HG03460 (cell line): ENCODE results near the gene KRTAP10-4.
"Not testable (repeated sequence)": the region's sequence is repeated elsewhere in the genome, so short reads cannot be mapped to it uniquely, and the experiment has no call there.

Source experiments
- ATAC-seq: cut with Tn5 transposase; IDR thresholded peaks from one replicate; pipeline ENCODE4 v1.9.1; 2021; ENCODE audit not compliant: unreplicated experiment

The KRTAP10-4 gene

DNA sequence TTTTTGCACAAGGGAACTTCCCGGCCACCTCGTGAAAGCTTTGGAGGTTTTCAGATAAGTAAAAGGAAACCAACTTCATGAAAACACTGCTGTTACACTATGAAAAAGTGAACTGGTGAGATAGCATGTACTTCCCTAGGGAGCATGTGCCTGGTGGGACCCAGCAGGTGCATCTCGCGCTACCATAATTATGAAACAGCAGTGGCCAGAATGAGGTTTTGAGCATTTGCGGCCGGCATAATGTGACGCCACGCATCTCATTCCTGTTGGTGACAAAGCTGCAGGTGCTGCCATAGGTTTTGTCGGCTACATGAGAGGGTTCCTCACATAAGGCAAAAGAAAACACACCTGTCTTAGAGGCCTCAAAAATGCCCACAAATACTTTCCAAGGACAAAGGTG lies 16.6 kb upstream of the KRTAP10-4 start:
- no peak for ATAC-seq

DNA sequence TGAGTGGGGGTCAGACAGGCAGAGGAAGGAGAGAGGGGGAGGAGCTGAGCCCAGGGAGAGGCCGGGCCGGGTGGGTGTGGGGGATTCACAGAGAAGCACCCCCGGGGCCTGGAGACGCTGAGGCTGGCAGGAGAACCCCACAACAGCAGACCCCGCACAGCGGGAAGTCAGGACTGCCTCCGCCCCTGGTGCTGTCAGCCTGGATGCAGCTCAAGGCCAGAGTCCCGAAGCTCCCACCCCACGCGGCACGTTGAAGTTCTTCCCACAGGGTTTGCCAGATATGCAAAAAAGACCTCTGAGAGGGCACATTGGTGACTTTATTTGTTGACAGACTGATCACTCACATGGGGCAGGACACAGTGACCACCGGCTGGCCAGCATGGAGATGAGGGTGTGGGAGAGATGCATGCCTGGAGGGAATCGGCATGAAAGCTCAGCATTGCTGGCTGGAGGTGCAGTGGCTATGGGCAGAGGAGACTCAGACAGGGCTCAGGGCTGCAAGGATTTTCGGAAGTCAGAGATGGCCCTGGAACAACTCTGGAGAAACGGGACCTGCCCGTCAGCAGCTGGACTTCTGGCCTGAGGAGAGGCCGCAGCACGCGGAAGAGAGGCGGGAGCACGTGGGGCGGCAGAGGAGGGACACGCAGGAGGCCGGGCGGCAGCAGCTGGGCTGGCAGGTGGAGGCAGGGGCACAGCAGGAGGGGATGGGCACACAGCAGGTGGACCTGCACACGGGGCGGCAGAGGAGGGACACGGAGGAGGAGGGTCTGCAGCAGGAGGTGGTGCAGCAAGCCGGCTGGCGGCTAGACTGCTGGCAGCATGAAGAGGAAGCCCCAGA lies 15.8 kb upstream of the KRTAP10-4 start:
- no peak for ATAC-seq

DNA sequence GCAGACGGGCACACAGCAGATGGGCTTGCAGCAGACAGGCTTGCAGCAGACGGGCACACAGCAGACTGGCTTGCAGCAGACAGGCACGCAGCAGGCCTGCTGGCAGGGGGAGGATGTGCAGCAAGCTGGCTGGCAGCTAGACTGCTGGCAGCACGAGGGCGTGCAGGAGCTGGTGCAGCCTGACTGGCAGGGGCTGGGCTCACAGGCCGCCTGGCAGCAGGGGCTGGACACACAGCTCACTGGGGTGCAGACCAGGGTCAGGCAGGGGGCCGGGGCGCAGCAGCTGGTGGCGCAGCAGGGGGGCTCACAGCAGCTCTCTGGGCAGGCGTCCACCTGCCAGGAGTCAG lies 15.2 kb upstream of the KRTAP10-4 start:
- not testable (repeated sequence) for ATAC-seq

DNA sequence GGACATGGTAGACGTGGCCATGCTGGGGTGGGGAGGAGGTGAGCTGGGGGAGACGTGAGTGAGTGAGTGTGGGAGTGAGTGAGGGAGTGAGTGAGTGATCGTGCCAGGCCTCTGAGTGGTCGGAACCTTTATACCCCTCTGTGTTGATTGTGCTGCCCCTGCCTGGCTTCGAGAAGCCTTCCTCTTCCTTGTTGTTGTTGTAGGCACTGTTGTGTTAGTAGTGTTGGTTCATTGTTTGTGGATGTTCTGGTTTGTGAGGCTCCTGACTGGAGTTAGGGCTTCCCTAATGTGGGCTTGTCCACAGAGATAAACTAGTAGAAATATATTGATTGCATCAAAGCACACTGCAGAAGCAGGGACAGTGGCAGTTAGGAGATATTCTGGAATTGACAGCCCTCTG lies 14.8 kb upstream of the KRTAP10-4 start, which contains the start of gene KRTAP10-3:
Gene KRTAP10-3 (minus strand): TSS at position 101 of the 400 bp plus-strand sequence. CDS start 80 bp downstream, at position 21.
- ATAC-seq, result no peak

DNA sequence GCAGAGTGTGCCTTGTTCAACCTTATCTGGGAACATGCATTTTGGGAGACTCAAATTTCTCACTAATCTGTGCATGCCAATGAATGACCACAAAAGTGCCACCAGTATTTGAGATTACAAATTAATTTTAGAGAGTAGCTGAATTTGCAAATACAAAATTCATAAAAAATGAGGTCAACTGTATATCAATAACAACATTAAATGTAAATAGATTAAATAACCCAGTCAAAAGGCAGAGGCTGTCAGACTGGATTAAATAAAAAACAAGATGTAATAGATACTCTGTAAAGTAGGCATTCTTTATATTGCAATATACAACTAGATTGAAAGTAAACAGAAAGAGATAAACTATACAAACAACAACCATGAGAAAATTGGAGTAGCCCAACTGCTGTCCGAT lies 9.4 kb upstream of the KRTAP10-4 start:
- ATAC-seq, result no peak

DNA sequence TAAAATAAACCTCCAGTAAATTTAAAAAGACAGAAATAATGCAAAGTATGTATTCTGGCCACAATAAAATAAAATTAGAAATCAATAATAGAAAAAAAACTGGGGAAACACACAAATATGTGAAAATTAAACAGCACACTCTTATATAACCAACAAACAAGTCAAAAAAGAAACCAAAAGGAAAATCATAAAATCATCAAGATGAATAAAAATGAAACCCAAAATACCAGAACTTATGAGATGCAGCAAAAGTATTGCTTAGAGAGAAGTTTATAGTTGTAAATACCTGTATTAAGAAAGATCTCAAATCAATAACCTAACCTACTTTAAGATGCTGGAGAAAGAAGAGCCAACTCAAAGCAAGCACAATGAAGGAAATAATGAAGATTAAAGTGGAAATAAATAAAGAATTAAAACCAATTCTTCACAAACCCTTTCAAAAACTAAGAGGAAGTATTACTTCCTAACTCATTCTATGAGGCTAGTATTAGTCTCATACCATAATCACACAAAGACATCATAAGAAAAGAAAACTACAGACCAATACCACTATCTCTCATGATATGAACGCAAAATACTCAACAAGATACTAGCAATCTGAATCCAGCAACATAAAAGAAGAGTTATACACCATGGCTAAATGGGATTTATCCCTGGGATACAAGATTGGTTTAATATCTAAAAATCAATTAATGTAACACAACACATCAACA lies 8.5 kb upstream of the KRTAP10-4 start:
- ATAC-seq, result no peak

DNA sequence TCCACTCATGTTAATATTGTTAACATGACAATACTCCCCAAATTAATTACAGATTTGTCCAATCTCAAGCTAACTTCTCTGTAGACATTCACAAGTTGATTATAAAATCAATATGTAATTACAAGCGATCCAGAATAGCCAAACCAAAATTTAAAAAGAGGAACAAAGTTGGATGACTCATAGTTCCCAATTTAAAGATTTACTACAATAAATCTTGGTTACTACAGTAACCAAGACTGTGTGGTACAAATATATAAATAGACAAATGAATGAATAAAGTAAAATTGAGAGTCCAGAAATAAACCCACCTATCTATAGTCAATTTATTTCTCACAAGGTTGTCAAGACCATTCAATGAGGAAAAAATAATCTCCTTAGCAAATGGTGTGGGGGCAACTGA lies 7.1 kb upstream of the KRTAP10-4 start:
- ATAC-seq, result no peak

DNA sequence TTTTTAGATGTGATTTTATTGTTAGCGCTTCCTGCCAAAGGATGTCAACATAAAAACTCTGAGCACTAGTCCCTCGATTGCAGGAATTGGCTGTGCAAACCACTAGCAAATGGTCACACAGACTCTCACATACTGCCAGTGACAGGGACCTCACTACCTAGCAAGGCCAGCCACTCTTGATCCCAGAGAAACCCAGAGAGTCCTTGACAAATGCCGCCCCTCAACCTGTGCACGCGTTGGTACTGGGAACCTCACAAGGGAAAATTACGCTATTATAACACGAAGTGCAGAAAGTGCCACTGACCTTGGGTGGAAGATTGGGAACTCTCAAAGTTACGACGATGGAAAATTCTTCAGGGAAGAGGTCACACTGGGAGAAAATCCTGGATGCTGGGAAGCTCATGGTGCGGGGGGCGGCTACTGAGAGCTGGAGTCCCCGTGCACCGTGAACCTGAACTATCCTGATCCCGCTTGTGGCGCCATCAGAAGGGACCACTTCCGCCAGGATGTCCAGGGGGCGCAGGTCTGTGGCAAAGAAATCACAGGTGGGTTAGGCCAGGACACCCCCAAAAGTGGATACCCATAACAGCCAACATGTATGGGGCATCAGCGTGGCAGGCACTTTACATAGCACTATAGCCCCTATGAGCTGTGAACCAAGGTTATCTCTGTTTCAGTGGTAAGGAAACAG lies 5.9 kb upstream of the KRTAP10-4 start:
- no peak for ATAC-seq

DNA sequence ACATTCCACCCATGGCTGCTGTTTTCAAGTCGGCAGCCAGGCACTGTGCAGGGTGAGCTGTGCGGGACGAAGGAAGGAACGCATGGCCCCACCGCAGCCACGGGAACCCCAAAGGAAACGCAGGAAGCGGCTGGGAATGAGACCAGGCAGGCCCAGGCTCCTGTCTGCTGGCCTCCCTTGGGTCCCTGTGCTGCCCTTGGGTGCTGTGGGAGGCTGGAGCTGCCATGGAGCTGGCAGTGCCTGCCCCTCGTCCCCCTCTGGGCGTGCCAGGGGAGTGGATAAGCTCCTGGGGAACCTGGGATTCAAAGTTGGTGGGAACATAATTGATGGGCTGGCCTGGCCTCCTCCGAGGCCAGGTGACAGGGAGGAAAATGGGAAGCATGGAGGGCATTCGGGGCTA lies 5.3 kb upstream of the KRTAP10-4 start:
- no peak for ATAC-seq

DNA sequence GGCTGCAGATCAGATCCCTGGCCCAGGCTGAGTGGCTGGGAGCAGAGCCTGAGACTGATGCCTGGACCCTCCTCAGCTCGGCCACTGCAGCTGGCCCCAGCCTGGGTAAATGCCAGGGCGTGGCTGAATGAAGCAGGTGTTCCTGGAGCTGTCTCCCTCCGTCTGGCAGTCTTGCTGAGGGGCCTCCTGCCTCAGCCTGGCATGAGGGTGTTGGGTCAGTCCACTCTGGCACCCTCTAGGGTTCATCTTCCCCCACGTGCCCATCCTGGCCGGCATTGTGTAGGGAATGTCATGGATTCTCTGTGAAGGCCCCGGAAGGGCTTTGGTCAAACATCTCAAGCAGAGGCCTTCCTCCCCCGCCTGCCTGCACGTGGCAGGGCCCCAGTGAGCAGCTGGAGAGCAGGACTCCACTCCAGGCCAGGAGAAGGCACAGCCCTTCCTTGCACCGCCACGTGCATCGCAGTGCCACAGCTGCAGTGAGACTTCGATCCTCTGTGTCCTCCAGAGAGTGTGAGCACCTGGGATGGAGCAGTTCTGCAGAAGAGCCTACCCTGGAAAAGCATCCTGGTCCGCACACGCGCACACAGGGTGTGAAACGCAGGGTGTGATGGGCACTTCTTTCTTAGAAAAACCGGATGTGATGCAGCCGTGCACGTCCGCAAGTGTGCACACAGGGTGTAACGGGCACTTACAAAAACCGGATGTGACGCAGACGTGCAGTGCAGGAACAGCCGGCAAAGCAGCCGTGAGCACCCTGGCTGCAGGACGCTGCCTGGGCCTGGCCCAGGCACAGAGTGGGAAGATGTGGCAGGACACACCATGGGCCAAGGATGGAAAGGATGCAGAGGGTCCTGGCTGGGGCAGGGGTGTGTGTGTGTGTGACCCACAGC lies 4.6 kb upstream of the KRTAP10-4 start:
- ATAC-seq, result no peak

DNA sequence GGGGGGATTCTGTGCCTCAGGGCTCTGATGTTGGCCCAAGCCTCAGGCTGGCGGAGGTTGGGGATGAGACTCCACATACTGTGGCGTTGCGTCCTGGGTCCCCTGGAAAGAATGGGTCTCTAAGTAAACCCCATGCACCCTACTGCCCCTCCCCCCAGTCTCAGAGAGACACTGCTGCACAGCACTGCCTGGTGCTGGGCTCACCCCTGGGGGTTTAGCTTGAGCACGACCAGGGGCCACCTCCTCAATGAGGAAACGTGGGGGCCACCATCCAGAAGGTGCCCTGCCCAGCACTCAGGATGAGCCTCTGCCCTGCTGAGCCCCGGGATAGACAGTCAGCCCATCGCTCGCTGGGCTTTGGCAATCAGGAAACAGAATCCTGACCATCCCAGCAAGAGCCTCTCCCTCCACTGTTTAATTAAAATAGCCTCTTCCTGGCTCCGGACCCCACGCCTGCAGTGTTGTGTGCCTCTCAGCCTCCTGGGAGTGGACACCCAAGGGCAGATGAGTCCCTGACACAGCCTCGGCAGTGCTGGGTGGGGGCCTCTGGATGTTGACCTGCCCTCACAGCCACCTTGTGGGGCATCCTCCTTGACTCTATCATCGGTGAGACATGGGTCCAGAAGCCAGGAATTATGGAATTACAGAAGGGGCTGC lies 3.5 kb upstream of the KRTAP10-4 start:
- no peak for ATAC-seq

DNA sequence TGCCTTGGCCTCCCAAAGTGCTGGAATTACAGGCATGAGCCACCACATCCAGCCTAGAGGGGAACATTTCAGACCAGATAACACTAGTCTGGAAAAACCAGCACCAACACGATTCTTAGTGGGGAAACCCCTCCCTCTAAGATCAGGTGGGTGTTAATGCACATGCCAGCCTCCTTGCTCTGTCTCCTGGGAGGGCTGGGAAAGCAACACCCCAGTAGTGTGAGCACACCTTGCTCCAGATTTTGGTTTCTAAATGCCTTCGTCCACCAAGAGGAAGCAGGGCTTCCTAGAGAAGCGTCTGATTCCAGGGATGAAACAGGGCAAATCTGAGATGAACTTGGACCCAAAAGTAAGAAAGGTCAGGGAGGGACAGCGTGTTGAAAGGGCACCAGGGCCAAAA lies 2.2 kb upstream of the KRTAP10-4 start:
- ATAC-seq, result no peak

DNA sequence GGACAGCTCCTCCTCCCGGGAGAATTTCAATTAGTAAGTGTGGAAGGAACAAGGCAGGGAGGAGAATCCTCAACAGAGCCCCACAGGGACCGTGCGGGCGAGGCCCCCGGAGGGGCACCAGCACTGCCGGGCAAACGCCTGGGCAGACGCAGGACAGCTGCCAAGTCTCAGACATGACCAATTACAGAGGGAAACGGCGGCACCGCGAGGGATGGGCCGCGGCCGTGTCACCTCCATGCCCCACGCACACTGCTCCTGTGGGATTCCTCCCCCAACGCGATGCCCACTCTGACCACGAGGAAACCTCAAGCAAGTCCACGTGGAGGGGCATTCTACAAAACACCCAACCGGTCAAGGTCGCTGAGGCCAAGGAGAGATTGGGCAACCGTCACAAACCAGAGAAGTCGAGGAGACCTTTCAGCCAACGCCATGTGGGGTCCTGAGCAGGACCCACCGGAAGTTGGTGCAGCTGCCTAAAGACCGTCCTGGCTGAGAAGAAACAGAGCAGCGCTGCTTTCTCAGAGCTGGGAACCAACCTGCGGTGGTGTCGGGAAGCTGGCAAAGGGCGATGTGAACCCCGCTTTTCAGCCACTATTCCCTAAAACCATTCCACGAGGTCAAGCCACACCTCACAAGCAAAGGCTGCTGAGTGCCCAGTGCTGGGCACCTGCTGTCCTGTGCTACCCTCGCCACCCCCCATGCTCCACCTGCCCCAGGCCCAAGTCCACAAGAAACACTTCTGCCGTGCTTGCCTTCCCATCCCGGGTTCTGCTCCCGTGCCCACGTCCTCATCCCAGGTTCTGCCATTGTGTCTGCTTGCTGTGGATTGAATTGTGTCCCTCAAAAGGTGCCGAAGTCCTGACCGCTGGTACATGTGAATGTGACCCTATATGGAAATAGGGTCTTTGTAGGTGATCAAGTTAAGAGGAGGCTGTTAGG lies 1.4 kb upstream of the KRTAP10-4 start:
- ATAC-seq, result no peak

DNA sequence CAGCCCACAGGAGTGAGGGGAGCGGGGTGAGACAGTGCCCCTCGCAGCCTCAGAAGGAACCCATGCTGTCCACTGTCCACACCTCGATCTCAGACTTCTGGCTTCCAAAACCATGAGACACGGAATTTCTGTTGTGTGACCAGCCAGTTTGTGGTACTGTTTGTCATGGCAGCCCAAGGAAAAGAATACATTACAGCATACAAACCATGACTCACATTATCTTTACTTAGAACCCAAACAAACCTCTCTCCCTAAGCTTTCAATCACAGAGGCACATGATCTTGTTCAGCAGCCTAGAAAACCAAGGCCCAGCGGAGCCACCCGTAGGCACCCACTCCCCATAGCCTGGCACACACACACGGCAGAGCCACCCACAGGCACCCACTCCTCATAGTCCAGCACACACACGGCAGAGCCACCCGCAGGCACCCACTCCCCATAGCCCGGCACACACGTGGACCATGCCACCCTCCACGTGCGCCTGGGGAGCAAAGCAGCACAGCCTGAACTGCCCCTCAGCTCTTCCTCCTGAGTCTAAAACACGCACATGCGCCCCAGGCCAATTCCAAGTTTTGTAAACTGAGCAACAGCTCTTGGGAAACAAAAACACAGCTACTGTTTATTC lies 458 bp upstream of the KRTAP10-4 start:
- no peak for ATAC-seq

DNA sequence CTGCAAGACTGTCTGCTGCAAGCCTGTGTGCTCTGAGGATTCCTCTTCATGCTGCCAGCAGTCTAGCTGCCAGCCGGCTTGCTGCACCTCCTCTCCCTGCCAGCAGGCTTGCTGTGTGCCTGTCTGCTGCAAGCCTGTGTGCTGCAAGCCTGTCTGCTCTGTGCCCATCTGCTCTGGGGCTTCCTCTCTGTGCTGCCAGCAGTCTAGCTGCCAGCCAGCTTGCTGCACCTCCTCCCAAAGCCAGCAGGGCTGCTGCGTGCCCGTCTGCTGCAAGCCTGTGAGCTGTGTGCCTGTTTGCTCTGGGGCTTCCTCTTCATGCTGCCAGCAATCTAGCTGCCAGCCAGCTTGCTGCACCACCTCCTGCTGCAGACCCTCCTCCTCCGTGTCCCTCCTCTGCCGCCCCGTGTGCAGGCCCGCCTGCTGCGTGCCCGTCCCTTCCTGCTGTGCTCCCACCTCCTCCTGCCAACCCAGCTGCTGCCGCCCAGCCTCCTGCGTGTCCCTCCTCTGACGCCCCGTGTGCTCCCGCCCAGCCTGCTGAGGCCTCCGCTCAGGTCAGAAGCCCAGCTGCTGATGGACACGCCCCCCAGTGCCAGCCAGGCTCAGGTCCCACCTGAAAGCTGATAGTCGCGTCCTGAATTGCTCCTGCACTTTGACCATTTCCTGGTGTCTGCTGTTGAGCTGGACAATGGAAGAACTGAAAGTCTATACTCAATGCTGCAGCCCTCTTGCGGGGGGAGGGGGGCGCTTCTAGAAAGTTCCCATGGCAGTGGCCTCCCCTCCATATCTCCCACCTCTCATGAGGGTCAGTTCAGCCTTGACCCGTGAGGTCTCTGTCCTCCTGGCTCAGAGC lies 1.2 kb downstream of the KRTAP10-4 start:
- no peak for ATAC-seq

DNA sequence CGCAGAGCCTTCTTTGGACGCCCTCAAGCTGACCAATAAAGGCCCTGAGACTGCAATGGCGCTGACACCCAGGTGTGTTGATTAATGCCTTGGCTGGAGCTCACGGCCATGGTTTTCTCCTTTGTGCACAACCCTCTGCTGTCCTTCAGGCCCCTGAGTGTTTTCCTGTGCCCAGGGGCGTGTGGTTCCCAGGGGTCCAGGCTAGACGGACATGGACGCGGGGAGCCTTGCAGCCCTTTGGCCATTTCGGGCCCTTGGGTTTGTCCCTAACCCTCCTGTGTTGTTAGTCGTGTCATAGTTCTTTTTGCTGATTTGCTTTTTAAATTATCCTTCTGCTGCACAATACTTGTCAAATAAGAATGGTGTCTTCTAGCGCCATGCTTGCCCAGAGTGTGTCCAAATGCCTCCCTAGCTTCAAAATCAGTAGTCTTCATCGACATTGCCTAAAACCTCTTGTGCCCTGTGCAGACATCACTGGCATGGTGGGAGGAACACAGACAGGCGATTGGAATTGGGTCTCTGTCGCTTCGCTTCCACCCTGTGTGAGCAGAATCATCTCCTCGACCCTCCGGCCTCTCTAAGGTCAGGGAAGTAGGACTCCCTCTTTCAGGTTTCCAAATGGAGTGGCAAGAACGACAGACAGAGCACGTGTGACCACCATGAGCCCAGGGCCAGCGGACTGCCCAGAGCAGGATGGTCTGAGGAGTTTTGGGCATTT lies 1.9 kb downstream of the KRTAP10-4 start:
- ATAC-seq, result no peak

DNA sequence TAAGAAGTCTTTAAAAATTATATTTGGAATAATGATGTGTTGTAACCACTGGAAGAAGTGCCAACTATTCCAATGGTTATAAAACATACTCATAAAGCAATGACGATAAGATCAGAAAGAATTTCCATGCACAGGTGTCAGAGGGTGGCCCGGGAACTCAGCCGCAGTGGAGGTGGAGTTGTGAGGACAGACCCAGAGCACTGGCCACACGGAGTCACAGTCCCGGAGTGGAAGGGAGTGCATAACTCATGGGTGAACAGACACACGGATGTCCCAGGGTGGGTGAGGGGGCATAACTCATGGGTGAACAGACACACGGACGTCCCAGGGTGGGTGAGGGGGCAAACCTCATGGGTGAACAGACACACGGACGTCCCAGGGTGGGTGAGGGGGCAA lies 2.5 kb downstream of the KRTAP10-4 start:
- no peak for ATAC-seq
